HepG2 (cell line): ENCODE measurements around the gene FITM1. TPM values are rescaled to one million over a fixed set of nuclear protein-coding genes. Genes with fewer than 3 reads are reported as not detected.

Source experiments
- ATAC-seq: fragments of 200-7000 bp; cut with Tn5 transposase; 3 replicates; pipeline ENCODE4 v1.9.1; 2020; ENCODE audit warnings: mild to moderate bottlenecking, moderate library complexity
- BruUV-seq: library from RNA; stranded (reverse); fragments of 400-500 nt; replicated peaks from 2 replicates; lab custom pipeline; 2021; lab: Mats Ljungman, UMichigan
- CTCF ChIA-PET: fragments of 300-600 bp; formaldehyde crosslinking; extraction: SDS; loops from one replicate; lab custom pipeline; 2021; ENCODE audit warnings: low total read pairs, inconsistent platforms, low intra/inter-chr PET ratio; lab: Yijun Ruan, JAX
- POLR2A ChIA-PET: fragments of 350-600 bp; sonication (Branson Sonifier 250); formaldehyde crosslinking; loops from one replicate; lab custom pipeline; 2020; ENCODE audit warnings: antibody characterized with exemption, inconsistent platforms; lab: Yijun Ruan, JAX
- DNase-seq: peaks from one replicate; pipeline ENCODE4 v3.0.0-alpha.2; 2015; ENCODE audit warnings: low spot score
- FAIRE-seq: peaks from 3 replicates; lab custom pipeline; 2011; peaks lifted over from hg19 to GRCh38; lab: Jason Lieb, UNC
- H2AFZ ChIP-seq: one replicate; pipeline ENCODE4 v1.6.1; 2011; ENCODE audit warnings: low read length, inconsistent platforms
- H3K27ac ChIP-seq: fragments of 300-600 bp; 3 replicates; pipeline ENCODE4 v1.8.0; 2011; ENCODE audit warnings: mixed run types, mild to moderate bottlenecking, mixed read lengths, low read length, inconsistent platforms; ENCODE audit not compliant: insufficient read depth; ENCODE audit errors: extremely low read length
- H3K27me3 ChIP-seq, 2 experiments: fragments of 200-600 bp in 1 of 2; 2 replicates in 1 of 2; 3 replicates in 1 of 2; pipeline versions ENCODE4 v1.6.0 to v1.8.0; 2011; ENCODE audit warnings: low read length in 2 of 2, mild to moderate bottlenecking in 2 of 2, moderate library complexity in 2 of 2, inconsistent platforms in 1 of 2; ENCODE audit not compliant: insufficient read depth in 2 of 2, control insufficient read depth in 1 of 2
- H3K36me3 ChIP-seq, 2 experiments: fragments of 200-600 bp in 1 of 2; replicated peaks in 1 of 2; 2 replicates in 1 of 2; 3 replicates in 1 of 2; pipeline versions ENCODE4 v1.5.1 to v1.8.0; 2011; ENCODE audit warnings: low read length in 2 of 2, inconsistent platforms in 1 of 2; ENCODE audit not compliant: insufficient read depth in 2 of 2, control insufficient read depth in 1 of 2
- H3K4me1 ChIP-seq: 2 replicates; pipeline ENCODE4 v1.5.1; 2012; ENCODE audit warnings: low read length, inconsistent platforms; ENCODE audit not compliant: insufficient read depth
- H3K4me2 ChIP-seq: 2 replicates; pipeline ENCODE4 v1.6.0; 2011; ENCODE audit warnings: low read depth, low read length, inconsistent platforms
- H3K4me3 ChIP-seq, 3 experiments: fragments of 200-600 bp in 1 of 3; sonication (generic), shearing (Covaris generic) in 1 of 3; replicated peaks in 1 of 3; 2 replicates each; pipeline ENCODE4 v1.5.1; 2011 to 2016; ENCODE audit warnings: low read length in 3 of 3, inconsistent platforms in 2 of 3, low read depth in 2 of 3, mild to moderate bottlenecking in 2 of 3, control low read depth in 1 of 3, mixed read lengths in 1 of 3; ENCODE audit not compliant: insufficient read depth in 1 of 3
- H3K79me2 ChIP-seq: one replicate; pipeline ENCODE4 v1.6.1; 2011; ENCODE audit warnings: low read length, inconsistent platforms; ENCODE audit not compliant: insufficient read depth
- H3K9ac ChIP-seq: 2 replicates; pipeline ENCODE4 v1.6.0; 2011; ENCODE audit warnings: mild to moderate bottlenecking, low read depth, low read length, inconsistent platforms; ENCODE audit not compliant: insufficient read depth
- H3K9me3 ChIP-seq: 2 replicates; pipeline ENCODE4 v1.5.1; 2012; ENCODE audit warnings: mild to moderate bottlenecking, low read length
- H4K20me1 ChIP-seq: 2 replicates; pipeline ENCODE4 v1.6.0; 2011; ENCODE audit warnings: inconsistent platforms, mild to moderate bottlenecking, low read length, moderate library complexity; ENCODE audit not compliant: insufficient read depth
- CHCHD3 ChIP-seq: sonication (generic); formaldehyde crosslinking; IDR thresholded peaks from 2 replicates; pipeline ENCODE4 v1.8.0; 2022; ENCODE audit warnings: mild to moderate bottlenecking, missing genetic modification reagents, moderate library complexity
- GABPB1 ChIP-seq: IDR thresholded peaks from 2 replicates; pipeline ENCODE4 v1.6.1; 2016; ENCODE audit warnings: mild to moderate bottlenecking, missing genetic modification reagents, moderate library complexity, missing compliant biosample characterization
- HOXA9 ChIP-seq: sonication (generic); formaldehyde crosslinking; IDR thresholded peaks from 2 replicates; pipeline ENCODE4 v1.8.1; 2022; ENCODE audit warnings: missing genetic modification reagents, mild to moderate bottlenecking, moderate library complexity, borderline replicate concordance
- RORA ChIP-seq: sonication (generic); formaldehyde crosslinking; IDR thresholded peaks from 2 replicates; pipeline ENCODE4 v1.5.0; 2020; ENCODE audit warnings: mild to moderate bottlenecking, missing genetic modification reagents, moderate library complexity
- THAP11 ChIP-seq: IDR thresholded peaks from 2 replicates; pipeline ENCODE4 v1.6.1; 2016; ENCODE audit warnings: missing biosample characterization, missing genetic modification reagents
- ZBTB42 ChIP-seq: sonication (generic); formaldehyde crosslinking; IDR thresholded peaks from 2 replicates; pipeline ENCODE4 v1.5.0; 2020; ENCODE audit warnings: mild to moderate bottlenecking, missing genetic modification reagents
- WGBS: methylation state at CpG from one replicate; pipeline ENCODE4 v1.1.6; 2017; ENCODE audit warnings: low lambda C conversion rate; 5-methylcytosine and 5-hydroxymethylcytosine counted together
- in situ Hi-C: cut with HindIII; loops from 2 replicates; pipeline ENCODE4 v1.10.0; 2017; ENCODE audit warnings: low pct_unique_long_range_greater_than_20kb; ENCODE audit not compliant: extremely low pct_ligation_motif_present
- intact Hi-C: fragments of 100-400 bp; cut with micrococcal nuclease; formaldehyde crosslinking; loops from one replicate; pipeline ENCODE4 v1.10.0; 2022; ENCODE audit not compliant: unreplicated experiment
- polyA plus RNA-seq, 8 experiments: library from polyadenylated mRNA; depleted of rRNA in 3 of 8; stranded (reverse) in 7 of 8; unstranded in 1 of 8; fragments of >200 nt; fragmentation: Illumina TruSeq in 4 of 8; extraction: Trizol in 4 of 8; gene quantifications; 2 replicates each; pipeline versions ENCODE4 v1.2.1 to v1.2.3, GENCODE V29; 2011 to 2016; ENCODE audit warnings: low read depth in 4 of 8, missing spikeins in 1 of 8, mixed read lengths in 1 of 8; ENCODE audit not compliant: insufficient read depth in 1 of 8
- total RNA-seq, 5 experiments: library from RNA; depleted of rRNA; stranded (reverse); fragments of >200 nt; fragmentation: Illumina TruSeq; extraction: Trizol; gene quantifications; 2 replicates each; pipeline ENCODE4 v1.2.3, GENCODE V29; 2016; ENCODE audit warnings: low read depth in 1 of 5
- TF ChIP-seq, protein P1 (sequence below): sonication (generic); formaldehyde crosslinking; IDR thresholded peaks from 2 replicates; pipeline ENCODE4 v1.5.1; 2020; ENCODE audit warnings: missing genetic modification reagents, mild to moderate bottlenecking, borderline replicate concordance
- TF ChIP-seq, protein P2 (sequence below): sonication (generic); formaldehyde crosslinking; conservative IDR thresholded peaks from 2 replicates; pipeline ENCODE4 v1.4.0; 2020; ENCODE audit warnings: missing genetic modification reagents
- TF ChIP-seq, protein P3 (sequence below): IDR thresholded peaks from 2 replicates; pipeline ENCODE4 v1.6.1; 2016; ENCODE audit warnings: missing compliant biosample characterization, missing genetic modification reagents, borderline replicate concordance
- TF ChIP-seq, protein P4 (sequence below): sonication (generic); formaldehyde crosslinking; IDR thresholded peaks from 2 replicates; pipeline ENCODE4 v1.4.0; 2020; ENCODE audit warnings: mild to moderate bottlenecking, missing genetic modification reagents

The FITM1 gene
- total and polyA plus RNA-seq, 2 of the 13 experiments (the other 11 are each of a cell fraction or from before 2014, with no cell fraction given): 2.7 to 5.8 TPM

DNA sequence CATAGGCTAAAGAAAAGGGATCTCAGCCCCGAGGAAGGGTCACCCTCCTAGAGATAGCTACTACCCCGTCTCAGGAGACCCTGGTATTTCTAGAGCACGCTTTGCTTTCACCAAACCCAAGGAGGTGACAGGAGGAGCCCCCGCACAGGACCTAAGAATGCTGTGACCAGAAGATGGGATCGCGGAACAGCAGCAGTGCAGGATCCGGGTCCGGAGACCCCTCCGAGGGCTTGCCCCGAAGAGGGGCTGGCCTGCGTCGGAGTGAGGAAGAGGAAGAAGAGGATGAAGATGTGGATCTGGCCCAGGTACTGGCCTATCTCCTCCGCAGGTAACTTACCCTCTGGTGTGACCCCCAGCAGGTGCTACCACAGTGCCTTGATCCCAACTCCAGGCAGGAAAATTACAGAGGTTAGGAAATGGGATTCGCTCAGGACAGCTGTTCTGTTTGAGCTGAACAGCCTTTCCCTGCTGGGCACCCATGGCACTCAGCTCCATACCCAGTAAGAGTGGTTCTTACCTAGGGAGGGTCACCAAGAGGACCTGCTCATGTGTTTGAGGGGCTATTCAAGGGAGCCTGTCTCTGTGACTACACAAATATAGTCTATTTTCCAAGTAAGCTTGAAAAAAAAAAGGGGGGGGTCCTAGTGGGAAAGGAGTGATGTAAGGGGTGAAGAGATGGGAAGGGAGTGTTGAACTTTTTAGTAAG lies 14.9 kb upstream of the FITM1 start:
- no TSS peak for BruUV-seq
- FAIRE-seq: no peak
- peak overlapping the region; percentile 98 for H3K27ac ChIP-seq
- H3K4me1 ChIP-seq: peaks cover 41% of the 10 kb centered on the region
- H2AFZ ChIP-seq: no peak overlapping the region
- no peaks in the 10 kb centered on the region for H3K9me3 ChIP-seq
- intact Hi-C loops (loop anchor here (1.0 to 10.0 kb wide), 5 partner anchors 26 to 1021 kb away; partner anchors contain the start of genes ACIN1, BCL2L2, C14orf119 and EMC9), in situ Hi-C loops (loop anchor here (25.0 kb wide), 1 partner anchor 1528 kb away; the partner anchor contains the start of genes ABHD4 and DAD1)
- H3K27me3 ChIP-seq: no peaks in the 10 kb centered on the region; a peak in 1 of 5 replicates
- DNase-seq: no peak
- ATAC-seq: no peak
- CTCF ChIA-PET: no interaction called here
- peaks cover 33% of the 10 kb centered on the region for H3K79me2 ChIP-seq
- peaks cover 36 to 41% of the 10 kb centered on the region in 2 experiments for H3K36me3 ChIP-seq
- no peaks in the 10 kb centered on the region for H4K20me1 ChIP-seq
- POLR2A ChIA-PET: interaction anchor here (0.6 to 15.5 kb wide), 58 partner anchors 12 to 1349 kb away, joined by 3 to 977 read pairs (median 9); partner anchors contain the start of genes ACIN1, BCL2L2, C14orf119 and CARMIL3
- peak overlapping the region; percentile 99 for H3K9ac ChIP-seq
- 11% methylated on average over 14 of the region's 14 CpGs for WGBS
- H3K4me2 ChIP-seq: peak overlapping the region; percentile 92
- H3K4me3 ChIP-seq: peak overlapping the region; percentile 65 to 96 (median 85)
- TF ChIP-seq, protein P1, sequence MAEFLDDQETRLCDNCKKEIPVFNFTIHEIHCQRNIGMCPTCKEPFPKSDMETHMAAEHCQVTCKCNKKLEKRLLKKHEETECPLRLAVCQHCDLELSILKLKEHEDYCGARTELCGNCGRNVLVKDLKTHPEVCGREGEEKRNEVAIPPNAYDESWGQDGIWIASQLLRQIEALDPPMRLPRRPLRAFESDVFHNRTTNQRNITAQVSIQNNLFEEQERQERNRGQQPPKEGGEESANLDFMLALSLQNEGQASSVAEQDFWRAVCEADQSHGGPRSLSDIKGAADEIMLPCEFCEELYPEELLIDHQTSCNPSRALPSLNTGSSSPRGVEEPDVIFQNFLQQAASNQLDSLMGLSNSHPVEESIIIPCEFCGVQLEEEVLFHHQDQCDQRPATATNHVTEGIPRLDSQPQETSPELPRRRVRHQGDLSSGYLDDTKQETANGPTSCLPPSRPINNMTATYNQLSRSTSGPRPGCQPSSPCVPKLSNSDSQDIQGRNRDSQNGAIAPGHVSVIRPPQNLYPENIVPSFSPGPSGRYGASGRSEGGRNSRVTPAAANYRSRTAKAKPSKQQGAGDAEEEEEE (CRISPR knock-in tag): no peak; the same call in 1 of the 2 replicates
- TF ChIP-seq, protein P2, sequence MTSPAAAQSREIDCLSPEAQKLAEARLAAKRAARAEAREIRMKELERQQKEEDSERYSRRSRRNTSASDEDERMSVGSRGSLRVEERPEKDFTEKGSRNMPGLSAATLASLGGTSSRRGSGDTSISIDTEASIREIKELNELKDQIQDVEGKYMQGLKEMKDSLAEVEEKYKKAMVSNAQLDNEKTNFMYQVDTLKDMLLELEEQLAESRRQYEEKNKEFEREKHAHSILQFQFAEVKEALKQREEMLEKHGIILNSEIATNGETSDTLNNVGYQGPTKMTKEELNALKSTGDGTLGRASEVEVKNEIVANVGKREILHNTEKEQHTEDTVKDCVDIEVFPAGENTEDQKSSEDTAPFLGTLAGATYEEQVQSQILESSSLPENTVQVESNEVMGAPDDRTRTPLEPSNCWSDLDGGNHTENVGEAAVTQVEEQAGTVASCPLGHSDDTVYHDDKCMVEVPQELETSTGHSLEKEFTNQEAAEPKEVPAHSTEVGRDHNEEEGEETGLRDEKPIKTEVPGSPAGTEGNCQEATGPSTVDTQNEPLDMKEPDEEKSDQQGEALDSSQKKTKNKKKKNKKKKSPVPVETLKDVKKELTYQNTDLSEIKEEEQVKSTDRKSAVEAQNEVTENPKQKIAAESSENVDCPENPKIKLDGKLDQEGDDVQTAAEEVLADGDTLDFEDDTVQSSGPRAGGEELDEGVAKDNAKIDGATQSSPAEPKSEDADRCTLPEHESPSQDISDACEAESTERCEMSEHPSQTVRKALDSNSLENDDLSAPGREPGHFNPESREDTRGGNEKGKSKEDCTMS (CRISPR knock-in tag): 0 out of 2 replicates have a peak, but pooled peaks have one; percentile 64
- TF ChIP-seq CHCHD3: peak; percentile 30; the same call in 1 of the 2 replicates
- no peak for TF ChIP-seq THAP11 (CRISPR knock-in tag)
- TF ChIP-seq HOXA9 (CRISPR knock-in tag): no peak
- TF ChIP-seq, protein P3, sequence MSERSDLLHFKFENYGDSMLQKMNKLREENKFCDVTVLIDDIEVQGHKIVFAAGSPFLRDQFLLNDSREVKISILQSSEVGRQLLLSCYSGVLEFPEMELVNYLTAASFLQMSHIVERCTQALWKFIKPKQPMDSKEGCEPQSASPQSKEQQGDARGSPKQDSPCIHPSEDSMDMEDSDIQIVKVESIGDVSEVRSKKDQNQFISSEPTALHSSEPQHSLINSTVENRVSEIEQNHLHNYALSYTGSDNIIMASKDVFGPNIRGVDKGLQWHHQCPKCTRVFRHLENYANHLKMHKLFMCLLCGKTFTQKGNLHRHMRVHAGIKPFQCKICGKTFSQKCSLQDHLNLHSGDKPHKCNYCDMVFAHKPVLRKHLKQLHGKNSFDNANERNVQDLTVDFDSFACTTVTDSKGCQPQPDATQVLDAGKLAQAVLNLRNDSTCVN (CRISPR knock-in tag): no peak; the same call in 1 of the 2 replicates
- TF ChIP-seq GABPB1: no peak
- TF ChIP-seq, protein P4, sequence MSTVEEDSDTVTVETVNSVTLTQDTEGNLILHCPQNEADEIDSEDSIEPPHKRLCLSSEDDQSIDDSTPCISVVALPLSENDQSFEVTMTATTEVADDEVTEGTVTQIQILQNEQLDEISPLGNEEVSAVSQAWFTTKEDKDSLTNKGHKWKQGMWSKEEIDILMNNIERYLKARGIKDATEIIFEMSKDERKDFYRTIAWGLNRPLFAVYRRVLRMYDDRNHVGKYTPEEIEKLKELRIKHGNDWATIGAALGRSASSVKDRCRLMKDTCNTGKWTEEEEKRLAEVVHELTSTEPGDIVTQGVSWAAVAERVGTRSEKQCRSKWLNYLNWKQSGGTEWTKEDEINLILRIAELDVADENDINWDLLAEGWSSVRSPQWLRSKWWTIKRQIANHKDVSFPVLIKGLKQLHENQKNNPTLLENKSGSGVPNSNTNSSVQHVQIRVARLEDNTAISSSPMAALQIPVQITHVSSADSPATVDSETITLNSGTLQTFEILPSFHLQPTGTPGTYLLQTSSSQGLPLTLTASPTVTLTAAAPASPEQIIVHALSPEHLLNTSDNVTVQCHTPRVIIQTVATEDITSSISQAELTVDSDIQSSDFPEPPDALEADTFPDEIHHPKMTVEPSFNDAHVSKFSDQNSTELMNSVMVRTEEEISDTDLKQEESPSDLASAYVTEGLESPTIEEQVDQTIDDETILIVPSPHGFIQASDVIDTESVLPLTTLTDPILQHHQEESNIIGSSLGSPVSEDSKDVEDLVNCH: no peak
- TF ChIP-seq RORA (CRISPR knock-in tag): no peak
- peak; percentile 86; the same call in 1 of the 2 replicates for TF ChIP-seq ZBTB42 (CRISPR knock-in tag)
